Lower leg skin (tissue), 4 donors: ENCODE measurements around the gene DTYMK. TPM values are rescaled to one million over a fixed set of nuclear protein-coding genes. Genes with fewer than 3 reads are reported as not detected.

ENCODE experiments used
- DNase-seq, 2 donors: peaks; one replicate each; pipeline ENCODE4 v3.0.0-alpha.2; 2019; ENCODE audit warnings: low spot score in 2 of 2
- H3K4me3 ChIP-seq: fragments of 200-600 bp; sonication (generic); 2 replicates; pipeline ENCODE4 v1.5.1; 2017; ENCODE audit warnings: mild to moderate bottlenecking, low read depth; ENCODE audit not compliant: poor library complexity, severe bottlenecking
- POLR2A ChIP-seq, 2 donors: fragments of 450-650 bp; IDR thresholded peaks; one replicate each; pipeline ENCODE4 v1.6.1; 2016 to 2017; ENCODE audit warnings: antibody characterized with exemption in 2 of 2, mild to moderate bottlenecking in 1 of 2, moderate library complexity in 1 of 2
- WGBS, 2 donors: methylation state at CpG; one replicate each; pipeline ENCODE4 v1.1.5; 2018; 5-methylcytosine and 5-hydroxymethylcytosine counted together
- intact Hi-C: fragments of 100-400 bp; cut with DNase I; formaldehyde crosslinking; loops from one replicate; pipeline ENCODE4 v1.15.0; 2023; ENCODE audit warnings: low total_unique reads
- total RNA-seq, 4 donors: library from RNA; depleted of rRNA; stranded (reverse); fragments of >200 nt; gene quantifications; one replicate each; pipeline ENCODE4 v1.1.0, GENCODE V29; 2016
- TF ChIP-seq, protein P1 (sequence below), 3 donors: fragments of 450-650 bp; IDR thresholded peaks; one replicate each; pipeline ENCODE4 v1.5.1; 2016; ENCODE audit warnings: antibody characterized with exemption in 3 of 3, mild to moderate bottlenecking in 3 of 3, moderate library complexity in 2 of 3

Gene DTYMK
- total RNA-seq, 4 donors from 2014 or later, result 6.6 to 16.2 (median 12.0) TPM

DNA sequence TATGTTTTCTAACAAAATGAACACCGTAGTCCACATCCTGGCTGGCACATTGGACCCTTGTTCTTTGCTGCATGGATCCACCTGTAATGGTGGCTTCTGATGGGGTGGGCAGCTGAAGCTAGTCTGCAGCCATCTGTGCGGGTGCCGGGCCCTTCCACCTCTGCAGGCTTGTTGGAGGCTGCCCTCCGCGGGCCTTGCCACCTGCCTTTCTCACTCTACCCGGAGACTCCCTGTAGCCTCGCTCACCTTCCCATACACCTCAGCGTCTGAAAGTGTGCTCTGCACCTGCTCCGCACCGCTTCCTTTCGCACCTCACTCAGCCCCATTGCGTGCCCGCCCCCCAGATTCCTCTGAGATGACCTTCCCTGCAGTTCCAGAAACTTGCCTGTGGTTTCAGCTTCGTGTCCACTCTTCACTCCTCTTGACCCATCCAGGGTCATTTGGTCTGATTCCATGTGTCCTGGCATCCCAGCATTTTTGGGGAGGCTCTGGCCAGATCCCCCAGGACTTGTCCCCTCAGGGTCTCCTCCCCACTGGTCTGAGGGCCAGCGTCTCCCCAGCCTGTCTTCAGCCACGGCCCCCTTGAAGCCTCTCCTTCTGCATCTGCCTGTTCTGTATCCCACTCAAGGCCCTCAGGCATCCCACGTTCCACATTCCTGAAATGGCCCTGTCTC, 31.0 kb downstream of the DTYMK start:
- no peak overlapping the region for H3K4me3 ChIP-seq
- intact Hi-C loops, result no loop called here
- WGBS, 2 donors, result 89 to 90% methylated on average over 17 of the region's 17 CpGs
- DNase-seq, result no peak
- TF ChIP-seq POLR2A (IDR thresholded peaks at IDR 0.05), result no peak
- TF ChIP-seq, protein P1, sequence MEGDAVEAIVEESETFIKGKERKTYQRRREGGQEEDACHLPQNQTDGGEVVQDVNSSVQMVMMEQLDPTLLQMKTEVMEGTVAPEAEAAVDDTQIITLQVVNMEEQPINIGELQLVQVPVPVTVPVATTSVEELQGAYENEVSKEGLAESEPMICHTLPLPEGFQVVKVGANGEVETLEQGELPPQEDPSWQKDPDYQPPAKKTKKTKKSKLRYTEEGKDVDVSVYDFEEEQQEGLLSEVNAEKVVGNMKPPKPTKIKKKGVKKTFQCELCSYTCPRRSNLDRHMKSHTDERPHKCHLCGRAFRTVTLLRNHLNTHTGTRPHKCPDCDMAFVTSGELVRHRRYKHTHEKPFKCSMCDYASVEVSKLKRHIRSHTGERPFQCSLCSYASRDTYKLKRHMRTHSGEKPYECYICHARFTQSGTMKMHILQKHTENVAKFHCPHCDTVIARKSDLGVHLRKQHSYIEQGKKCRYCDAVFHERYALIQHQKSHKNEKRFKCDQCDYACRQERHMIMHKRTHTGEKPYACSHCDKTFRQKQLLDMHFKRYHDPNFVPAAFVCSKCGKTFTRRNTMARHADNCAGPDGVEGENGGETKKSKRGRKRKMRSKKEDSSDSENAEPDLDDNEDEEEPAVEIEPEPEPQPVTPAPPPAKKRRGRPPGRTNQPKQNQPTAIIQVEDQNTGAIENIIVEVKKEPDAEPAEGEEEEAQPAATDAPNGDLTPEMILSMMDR (IDR thresholded peaks at IDR 0.05), result no peak

DNA sequence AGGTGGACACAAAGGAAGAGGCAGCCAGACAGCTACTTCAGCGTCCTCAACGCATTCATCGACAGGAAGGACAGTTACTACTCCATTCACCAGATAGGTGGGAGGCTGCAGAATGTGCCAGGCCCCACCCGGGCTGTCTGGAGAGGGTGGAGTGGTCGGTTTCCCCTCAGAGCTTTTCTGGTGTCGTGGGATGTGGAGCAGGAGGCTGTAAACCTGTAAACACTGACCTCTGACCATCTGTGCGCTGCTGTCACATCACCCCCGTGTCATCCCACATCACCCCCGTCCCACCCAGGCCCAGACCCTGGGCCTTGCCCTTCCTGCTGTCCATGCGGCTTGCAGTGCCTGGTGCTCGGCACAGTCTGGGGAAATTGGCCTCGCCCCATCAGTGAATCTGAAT, 32.1 kb downstream of the DTYMK start:
- intact Hi-C loops, result no loop called here
- WGBS, 2 donors, result 89 to 95% methylated on average over 12 of the region's 12 CpGs
- TF ChIP-seq, protein P1 (IDR thresholded peaks at IDR 0.05), result no peak
- no peak for TF ChIP-seq POLR2A (IDR thresholded peaks at IDR 0.05)
- no peak overlapping the region for H3K4me3 ChIP-seq
- no peak for DNase-seq

DNA sequence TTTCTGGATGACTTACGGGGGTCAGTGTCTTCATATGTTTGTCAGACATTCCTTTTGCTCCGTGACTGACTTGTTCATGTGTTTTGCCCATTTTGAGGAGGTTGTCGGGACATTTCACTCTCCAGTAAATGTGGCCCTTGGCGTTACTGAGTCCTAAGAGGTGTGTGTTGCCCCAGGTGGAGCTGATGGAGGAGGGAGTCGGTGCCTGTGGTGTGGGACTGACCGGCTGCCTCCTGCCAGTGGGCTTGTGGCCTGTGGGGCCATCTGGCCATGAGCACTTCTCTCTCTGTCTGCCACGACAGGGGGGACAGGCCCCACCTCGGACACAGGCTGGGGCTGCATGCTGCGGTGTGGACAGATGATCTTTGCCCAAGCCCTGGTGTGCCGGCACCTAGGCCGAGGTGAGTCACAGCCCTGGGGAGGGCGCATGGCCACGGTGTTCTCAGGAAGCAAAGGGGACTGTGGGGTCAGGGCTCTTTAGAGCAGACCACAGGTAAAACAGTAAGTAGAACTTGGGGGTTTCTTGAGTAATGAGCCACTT, 33.3 kb downstream of the DTYMK start:
- H3K4me3 ChIP-seq, result no peak overlapping the region
- DNase-seq, result no peak
- intact Hi-C loops, result no loop called here
- TF ChIP-seq, protein P1 (IDR thresholded peaks at IDR 0.05), result no peak
- TF ChIP-seq POLR2A (IDR thresholded peaks at IDR 0.05), result no peak
- 93 to 94% methylated on average over 13 of the region's 13 CpGs for WGBS, 2 donors

DNA sequence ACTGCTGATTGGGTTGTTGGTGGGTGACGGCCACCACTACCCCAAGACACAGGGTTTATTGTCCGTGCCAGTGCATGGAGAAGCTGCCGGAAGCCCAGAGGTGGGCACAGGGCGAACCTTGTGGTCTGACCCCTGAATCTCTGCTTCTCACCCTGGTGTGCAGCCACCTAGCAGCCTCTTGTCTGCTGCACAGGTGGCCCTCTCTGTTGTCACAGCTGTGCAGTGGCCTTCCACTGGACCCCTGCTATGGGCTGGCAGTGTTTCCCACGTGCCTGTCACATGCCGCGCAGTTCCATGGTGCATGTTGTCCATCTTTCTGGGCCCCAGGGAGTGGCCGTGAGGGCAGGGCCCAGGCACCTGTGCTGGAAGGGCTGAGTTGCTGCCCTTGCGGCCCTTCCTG, 33.9 kb downstream of the DTYMK start:
- TF ChIP-seq, protein P1 (IDR thresholded peaks at IDR 0.05), result no peak
- no peak for TF ChIP-seq POLR2A (IDR thresholded peaks at IDR 0.05)
- WGBS, 2 donors, result 96% methylated on average over 9 of the region's 9 CpGs

DNA sequence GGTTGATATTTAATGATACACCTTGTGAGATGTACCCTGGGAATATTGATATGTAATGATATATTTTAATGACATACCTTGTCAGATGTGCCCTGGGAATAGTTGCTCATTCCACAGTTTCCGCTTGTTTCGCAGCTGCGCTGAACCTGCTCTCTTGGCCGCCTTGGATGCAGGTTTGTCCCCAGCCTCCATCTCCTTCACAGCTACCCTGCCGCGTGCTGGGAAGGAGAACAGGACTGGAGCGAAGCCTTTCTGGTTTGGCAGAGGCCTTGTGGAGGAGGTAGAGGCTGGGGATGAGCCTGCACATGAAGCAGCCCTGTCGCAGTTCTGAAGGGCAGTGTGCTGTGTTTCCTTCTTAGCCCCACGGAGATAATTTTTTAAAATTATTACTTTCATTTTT, 34.5 kb downstream of the DTYMK start:
- no peak for DNase-seq
- WGBS, 2 donors, result 93 to 98% methylated on average over 9 of the region's 9 CpGs
- H3K4me3 ChIP-seq, result no peak overlapping the region
- no peak for TF ChIP-seq POLR2A (IDR thresholded peaks at IDR 0.05)
- TF ChIP-seq, protein P1 (IDR thresholded peaks at IDR 0.05), result no peak
- intact Hi-C loops, result no loop called here

More for the DNA sequence above, 33.9 kb downstream of the DTYMK start:
- no peak overlapping the region for H3K4me3 ChIP-seq
- intact Hi-C loops, result no loop called here
- no peak for DNase-seq

DNA sequence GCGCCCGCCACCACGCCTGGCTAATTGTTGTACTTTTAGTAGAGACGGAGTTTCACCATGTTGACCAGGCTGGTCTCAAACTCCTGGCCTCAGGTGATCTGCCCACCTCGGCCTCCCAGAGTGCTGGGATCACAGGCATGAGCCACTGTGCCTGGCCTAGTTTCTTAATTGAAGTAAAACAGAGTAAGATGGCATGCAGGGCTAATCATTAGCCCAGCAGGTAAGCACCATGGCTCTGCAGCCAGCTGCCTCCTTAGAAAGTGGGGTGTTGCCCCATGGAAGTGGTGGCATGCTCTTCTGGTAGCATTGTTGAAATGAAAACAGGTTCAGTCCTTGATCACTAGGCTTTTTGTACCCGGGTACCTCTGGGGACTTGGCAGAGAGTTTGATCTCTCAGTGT, 36.7 kb downstream of the DTYMK start:
- TF ChIP-seq, protein P1 (IDR thresholded peaks at IDR 0.05), result no peak
- no peak for TF ChIP-seq POLR2A (IDR thresholded peaks at IDR 0.05)
- 89 to 93% methylated on average over 6 of the region's 6 CpGs for WGBS, 2 donors
- DNase-seq, result no peak
- intact Hi-C loops, result no loop called here
- no peak overlapping the region for H3K4me3 ChIP-seq
